KMS-11 (cell line): Measurements from ENCODE around the gene DAB1.

Source experiments
- H2AFZ ChIP-seq: fragments of 200-600 bp; sonication (generic); 2 replicates; pipeline ENCODE4 v1.6.1; 2016; ENCODE audit warnings: antibody characterized with exemption, mixed run types, low read depth
- H3K27ac ChIP-seq: fragments of 200-600 bp; sonication (generic); 2 replicates; pipeline ENCODE4 v1.6.1; 2016; ENCODE audit warnings: mild to moderate bottlenecking, mixed run types
- H3K27me3 ChIP-seq: fragments of 200-600 bp; sonication (generic); 2 replicates; pipeline ENCODE4 v1.6.1; 2017; ENCODE audit warnings: mild to moderate bottlenecking, low read depth, mixed run types, moderate library complexity; ENCODE audit not compliant: insufficient read depth
- H3K36me3 ChIP-seq: fragments of 200-600 bp; sonication (generic); 2 replicates; pipeline ENCODE4 v1.6.1; 2017; ENCODE audit warnings: mild to moderate bottlenecking, mixed run types; ENCODE audit not compliant: insufficient read depth
- H3K4me1 ChIP-seq: fragments of 200-600 bp; sonication (generic); 2 replicates; pipeline ENCODE4 v1.6.1; 2016; ENCODE audit warnings: mild to moderate bottlenecking, low read depth, mixed run types; ENCODE audit not compliant: poor library complexity, severe bottlenecking
- H3K4me2 ChIP-seq: fragments of 200-600 bp; sonication (generic); 2 replicates; pipeline ENCODE4 v1.7.0; 2016; ENCODE audit warnings: mild to moderate bottlenecking, mixed run types
- H3K4me3 ChIP-seq: fragments of 200-600 bp; sonication (generic); IDR thresholded peaks from 2 replicates; pipeline ENCODE4 v1.6.1; 2017; ENCODE audit warnings: low read depth, low read length, mixed read lengths; ENCODE audit not compliant: insufficient read depth
- H3K79me2 ChIP-seq: fragments of 200-600 bp; sonication (generic); 2 replicates; pipeline ENCODE4 v1.6.1; 2016; ENCODE audit warnings: low read depth, mixed run types; ENCODE audit not compliant: insufficient read depth
- H3K9ac ChIP-seq: fragments of 200-600 bp; sonication (generic); 2 replicates; pipeline ENCODE4 v1.6.1; 2016; ENCODE audit warnings: mild to moderate bottlenecking, mixed run types
- H4K20me1 ChIP-seq: fragments of 200-600 bp; sonication (generic); 2 replicates; pipeline ENCODE4 v1.6.1; 2016; ENCODE audit warnings: mild to moderate bottlenecking, mixed run types; ENCODE audit not compliant: insufficient read depth
- TF ChIP-seq, protein P1 (sequence below): fragments of 200-600 bp; sonication (generic); conservative IDR thresholded peaks from 2 replicates; pipeline ENCODE4 v1.6.1; 2017; ENCODE audit warnings: low read depth, mild to moderate bottlenecking, antibody characterized with exemption, low read length, moderate library complexity, mixed read lengths

Gene DAB1

GRCh38 chr1:56968878-56969495 lies 454.9 kb downstream of the DAB1 start:
- Histone ChIP-seq H3K27ac (no peak overlapping the region), H3K4me1 (no peaks in the 10 kb centered on the region), H3K4me3 (no peak overlapping the region), H3K36me3 (no peaks in the 10 kb centered on the region), H3K4me2 (no peak overlapping the region), H2AFZ (no peak overlapping the region), H3K27me3 (no peaks in the 10 kb centered on the region), H3K79me2 (no peaks in the 10 kb centered on the region), H3K9ac (no peak overlapping the region), H4K20me1 (no peaks in the 10 kb centered on the region)
- TF ChIP-seq, protein P1, sequence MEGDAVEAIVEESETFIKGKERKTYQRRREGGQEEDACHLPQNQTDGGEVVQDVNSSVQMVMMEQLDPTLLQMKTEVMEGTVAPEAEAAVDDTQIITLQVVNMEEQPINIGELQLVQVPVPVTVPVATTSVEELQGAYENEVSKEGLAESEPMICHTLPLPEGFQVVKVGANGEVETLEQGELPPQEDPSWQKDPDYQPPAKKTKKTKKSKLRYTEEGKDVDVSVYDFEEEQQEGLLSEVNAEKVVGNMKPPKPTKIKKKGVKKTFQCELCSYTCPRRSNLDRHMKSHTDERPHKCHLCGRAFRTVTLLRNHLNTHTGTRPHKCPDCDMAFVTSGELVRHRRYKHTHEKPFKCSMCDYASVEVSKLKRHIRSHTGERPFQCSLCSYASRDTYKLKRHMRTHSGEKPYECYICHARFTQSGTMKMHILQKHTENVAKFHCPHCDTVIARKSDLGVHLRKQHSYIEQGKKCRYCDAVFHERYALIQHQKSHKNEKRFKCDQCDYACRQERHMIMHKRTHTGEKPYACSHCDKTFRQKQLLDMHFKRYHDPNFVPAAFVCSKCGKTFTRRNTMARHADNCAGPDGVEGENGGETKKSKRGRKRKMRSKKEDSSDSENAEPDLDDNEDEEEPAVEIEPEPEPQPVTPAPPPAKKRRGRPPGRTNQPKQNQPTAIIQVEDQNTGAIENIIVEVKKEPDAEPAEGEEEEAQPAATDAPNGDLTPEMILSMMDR: no peak

GRCh38 chr1:56967900-56968832 lies 455.7 kb downstream of the DAB1 start:
- H3K9ac ChIP-seq: no peak overlapping the region
- H3K4me3 ChIP-seq: no peak overlapping the region
- no peaks in the 10 kb centered on the region for H3K79me2 ChIP-seq
- no peaks in the 10 kb centered on the region for H3K27me3 ChIP-seq
- no peak overlapping the region for H3K27ac ChIP-seq
- H4K20me1 ChIP-seq: no peaks in the 10 kb centered on the region
- H3K4me1 ChIP-seq: no peaks in the 10 kb centered on the region
- TF ChIP-seq, protein P1: no peak
- no peak overlapping the region for H3K4me2 ChIP-seq
- no peaks in the 10 kb centered on the region for H3K36me3 ChIP-seq
- H2AFZ ChIP-seq: no peak overlapping the region

GRCh38 chr1:56967355-56967754 lies 456.5 kb downstream of the DAB1 start:
- no peak overlapping the region for H2AFZ ChIP-seq
- H4K20me1 ChIP-seq: no peaks in the 10 kb centered on the region
- no peaks in the 10 kb centered on the region for H3K79me2 ChIP-seq
- H3K27ac ChIP-seq: no peak overlapping the region
- H3K4me2 ChIP-seq: no peak overlapping the region
- no peak overlapping the region for H3K4me3 ChIP-seq
- H3K9ac ChIP-seq: no peak overlapping the region
- no peaks in the 10 kb centered on the region for H3K4me1 ChIP-seq
- TF ChIP-seq, protein P1: no peak
- H3K27me3 ChIP-seq: no peaks in the 10 kb centered on the region
- H3K36me3 ChIP-seq: no peaks in the 10 kb centered on the region

- Histone ChIP-seq H3K79me2 (no peaks in the 10 kb centered on the region), H3K4me2 (no peak overlapping the region), H3K4me1 (no peaks in the 10 kb centered on the region), H3K9ac (no peak overlapping the region), H3K36me3 (no peaks in the 10 kb centered on the region), H2AFZ (no peak overlapping the region), H4K20me1 (no peaks in the 10 kb centered on the region), H3K4me3 (no peak overlapping the region), H3K27ac (no peak overlapping the region), H3K27me3 (no peaks in the 10 kb centered on the region)
- TF ChIP-seq, protein P1: no peak
Measured at GRCh38 chr1:56966698-56966999, 457.2 kb downstream of the DAB1 start.
